Keratinocyte (primary cell): ENCODE results near the gene SURF6. TPM values are rescaled to one million over a fixed set of nuclear protein-coding genes. Genes with fewer than 3 reads are reported as not detected.

ENCODE experiments used
- DNase-seq: peaks from one replicate; pipeline ENCODE4 v3.0.0-alpha.2; 2011; ENCODE audit warnings: low read depth, missing footprints, low spot score
- FAIRE-seq: peaks from 2 replicates; lab custom pipeline; 2011; peaks lifted over from hg19 to GRCh38; lab: Jason Lieb, UNC
- H2AFZ ChIP-seq: 2 replicates; pipeline ENCODE4 v1.6.0; 2012; ENCODE audit warnings: low read length, control low read depth, inconsistent platforms; ENCODE audit not compliant: control insufficient read depth
- H3K27ac ChIP-seq: 2 replicates; pipeline ENCODE4 v1.5.1; 2011; ENCODE audit warnings: low read length; ENCODE audit not compliant: control insufficient read depth, insufficient read depth
- H3K27me3 ChIP-seq: 3 replicates; pipeline ENCODE4 v1.6.0; 2011; ENCODE audit warnings: low read length; ENCODE audit not compliant: control insufficient read depth, insufficient read depth; ENCODE audit errors: extremely low read depth
- H3K36me3 ChIP-seq, 2 experiments: 2 replicates in 1 of 2; 3 replicates in 1 of 2; pipeline ENCODE4 v1.5.1; 2011; ENCODE audit warnings: low read length in 2 of 2, mild to moderate bottlenecking in 1 of 2; ENCODE audit not compliant: control insufficient read depth in 2 of 2, insufficient read depth in 2 of 2; ENCODE audit errors: extremely low read depth in 1 of 2
- H3K4me1 ChIP-seq: 3 replicates; pipeline ENCODE4 v1.5.1; 2011; ENCODE audit warnings: low read length; ENCODE audit not compliant: control insufficient read depth, insufficient read depth; ENCODE audit errors: extremely low read depth
- H3K4me2 ChIP-seq: 3 replicates; pipeline ENCODE4 v1.6.0; 2011; ENCODE audit warnings: low read depth, low read length; ENCODE audit not compliant: control insufficient read depth, insufficient read depth; ENCODE audit errors: extremely low read depth
- H3K4me3 ChIP-seq, 3 experiments: fragments of 200-600 bp in 1 of 3; sonication (generic) in 1 of 3; 2 replicates in 2 of 3; 3 replicates in 1 of 3; pipeline ENCODE4 v1.5.1; 2011 to 2016; ENCODE audit warnings: low read length in 3 of 3, mild to moderate bottlenecking in 3 of 3, control low read depth in 2 of 3, inconsistent platforms in 1 of 3, low read depth in 1 of 3, mixed read lengths in 1 of 3, mixed run types in 1 of 3, moderate library complexity in 1 of 3; ENCODE audit not compliant: control insufficient read depth in 2 of 3, insufficient read depth in 2 of 3; ENCODE audit errors: extremely low read depth in 1 of 3
- H3K79me2 ChIP-seq: 2 replicates; pipeline ENCODE4 v1.6.0; 2012; ENCODE audit warnings: low read length; ENCODE audit not compliant: control insufficient read depth, insufficient read depth
- H3K9ac ChIP-seq: 3 replicates; pipeline ENCODE4 v1.6.0; 2011; ENCODE audit warnings: low read length; ENCODE audit not compliant: control insufficient read depth, insufficient read depth; ENCODE audit errors: extremely low read depth
- H3K9me1 ChIP-seq: 3 replicates; pipeline ENCODE4 v1.6.0; 2011; ENCODE audit warnings: low read length; ENCODE audit not compliant: control insufficient read depth, insufficient read depth; ENCODE audit errors: extremely low read depth
- H3K9me3 ChIP-seq: 2 replicates; pipeline ENCODE4 v1.5.1; 2012; ENCODE audit warnings: low read depth, low read length; ENCODE audit not compliant: control insufficient read depth
- H4K20me1 ChIP-seq: 3 replicates; pipeline ENCODE4 v1.6.0; 2011; ENCODE audit warnings: low read length; ENCODE audit not compliant: control insufficient read depth, insufficient read depth; ENCODE audit errors: extremely low read depth
- EZH2 ChIP-seq: IDR thresholded peaks from one replicate; pipeline ENCODE4 v1.6.1; 2012; ENCODE audit warnings: inconsistent platforms, mild to moderate bottlenecking, low read length, moderate library complexity
- dilution Hi-C: fragments of 300-500 bp; cut with MboI; formaldehyde crosslinking; loops from one replicate; pipeline ENCODE4 v1.7.0; 2020; ENCODE audit warnings: low sequenced_read_pairs; ENCODE audit not compliant: extremely low pct_ligation_motif_present
- polyA plus RNA-seq, 5 experiments: library from polyadenylated mRNA; depleted of rRNA in 3 of 5; stranded (reverse) in 3 of 5; stranded (forward) in 1 of 5; unstranded in 1 of 5; fragments of >200 nt; gene quantifications; 1 replicate in 1 of 5; 2 replicates in 3 of 5; 3 replicates in 1 of 5; pipeline versions ENCODE4 v1.2.1 to v1.2.3, GENCODE V29; 2011 to 2012; ENCODE audit warnings: missing spikeins in 2 of 5, low read depth in 1 of 5, low replicate concordance in 1 of 5
- TF ChIP-seq, protein P1 (sequence below), 3 experiments: IDR thresholded peaks in 1 of 3; conservative IDR thresholded peaks in 1 of 3; optimal IDR thresholded peaks in 1 of 3; 2 replicates in 2 of 3; 3 replicates in 1 of 3; pipeline versions ENCODE3 to v1.5.1; 2011; ENCODE audit warnings: low read length in 3 of 3, mild to moderate bottlenecking in 3 of 3, moderate library complexity in 2 of 3, control low read depth in 1 of 3, inconsistent platforms in 1 of 3; ENCODE audit not compliant: insufficient read depth in 2 of 3; ENCODE audit errors: extremely low read depth in 1 of 3

SURF6 gene
- polyA plus RNA-seq, 1 donor (not counting 4 experiments of a cell fraction or from before 2014, with no cell fraction given) = 13.0 TPM

DNA sequence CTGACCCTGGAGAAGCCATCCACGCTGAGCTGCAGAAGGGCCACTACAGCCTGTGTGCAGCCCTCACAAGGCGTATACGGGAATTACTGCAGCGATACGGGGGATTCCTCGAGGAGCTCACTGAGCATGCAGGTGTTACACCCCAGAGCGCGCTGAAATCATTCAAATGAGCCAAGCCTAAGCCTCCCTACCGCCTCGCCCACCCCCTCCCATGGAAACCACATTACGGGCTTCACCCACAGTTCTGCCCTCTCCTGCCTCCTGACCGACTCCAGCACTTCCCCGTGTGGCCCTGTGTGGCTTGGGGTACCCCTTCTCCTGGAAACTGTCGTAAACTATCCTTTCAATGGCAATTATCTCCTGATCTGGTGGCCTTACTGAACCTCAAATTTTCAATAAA lies 13.3 kb downstream of the SURF6 start:
- Histone ChIP-seq H3K4me2 (no peak overlapping the region), H3K36me3 (no peaks in the 10 kb centered on the region), H3K79me2 (no peaks in the 10 kb centered on the region), H3K9ac (no peak overlapping the region), H3K27me3 (peaks cover 8% of the 10 kb centered on the region), H3K4me1 (no peaks in the 10 kb centered on the region), H3K9me3 (no peaks in the 10 kb centered on the region), H4K20me1 (no peaks in the 10 kb centered on the region), H3K4me3 (no peak overlapping the region), H3K27ac (no peak overlapping the region), H3K9me1 (no peaks in the 10 kb centered on the region), H2AFZ (no peak overlapping the region)
- DNase-seq (no peak), FAIRE-seq (no peak)
- no peak for TF ChIP-seq EZH2
- TF ChIP-seq, protein P1, sequence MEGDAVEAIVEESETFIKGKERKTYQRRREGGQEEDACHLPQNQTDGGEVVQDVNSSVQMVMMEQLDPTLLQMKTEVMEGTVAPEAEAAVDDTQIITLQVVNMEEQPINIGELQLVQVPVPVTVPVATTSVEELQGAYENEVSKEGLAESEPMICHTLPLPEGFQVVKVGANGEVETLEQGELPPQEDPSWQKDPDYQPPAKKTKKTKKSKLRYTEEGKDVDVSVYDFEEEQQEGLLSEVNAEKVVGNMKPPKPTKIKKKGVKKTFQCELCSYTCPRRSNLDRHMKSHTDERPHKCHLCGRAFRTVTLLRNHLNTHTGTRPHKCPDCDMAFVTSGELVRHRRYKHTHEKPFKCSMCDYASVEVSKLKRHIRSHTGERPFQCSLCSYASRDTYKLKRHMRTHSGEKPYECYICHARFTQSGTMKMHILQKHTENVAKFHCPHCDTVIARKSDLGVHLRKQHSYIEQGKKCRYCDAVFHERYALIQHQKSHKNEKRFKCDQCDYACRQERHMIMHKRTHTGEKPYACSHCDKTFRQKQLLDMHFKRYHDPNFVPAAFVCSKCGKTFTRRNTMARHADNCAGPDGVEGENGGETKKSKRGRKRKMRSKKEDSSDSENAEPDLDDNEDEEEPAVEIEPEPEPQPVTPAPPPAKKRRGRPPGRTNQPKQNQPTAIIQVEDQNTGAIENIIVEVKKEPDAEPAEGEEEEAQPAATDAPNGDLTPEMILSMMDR (optimal IDR thresholded peaks at IDR 0.05 in 1 of 3, IDR thresholded peaks at IDR 0.05 in 1 of 3, conservative IDR thresholded peaks at IDR 0.05 in 1 of 3; ENCODE audit: extremely low read depth in 1 of 3, insufficient read depth in 2 of 3, low read length in 3 of 3) = no peak
- dilution Hi-C loops = no loop called here

DNA sequence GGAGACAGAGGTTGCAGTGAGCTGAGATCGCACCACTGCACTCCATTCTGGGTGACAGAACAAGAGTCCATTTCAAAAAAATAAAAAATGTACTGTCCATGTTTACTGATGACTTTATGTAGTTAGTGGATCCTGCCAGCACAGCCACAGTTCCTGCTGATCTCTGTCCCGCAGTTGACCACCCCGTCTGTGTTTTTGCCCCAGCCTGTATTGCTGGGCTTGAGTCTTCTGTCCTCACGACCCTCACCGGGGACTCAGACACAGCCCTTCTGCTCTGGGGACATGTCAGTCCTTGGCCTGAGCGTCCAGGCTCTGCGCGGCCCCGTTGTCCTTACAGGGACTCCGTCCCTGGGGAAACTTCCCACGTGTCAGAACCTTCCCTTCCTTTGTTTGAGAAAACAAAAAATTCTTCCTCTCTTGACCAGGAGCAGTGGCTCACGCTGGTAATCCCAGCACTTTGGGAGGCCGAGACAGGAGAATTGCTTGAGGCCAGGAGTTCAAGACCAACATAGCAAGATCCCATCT lies 14.5 kb downstream of the SURF6 start:
- TF ChIP-seq, protein P1 (optimal IDR thresholded peaks at IDR 0.05 in 1 of 3, IDR thresholded peaks at IDR 0.05 in 1 of 3, conservative IDR thresholded peaks at IDR 0.05 in 1 of 3; ENCODE audit: extremely low read depth in 1 of 3, insufficient read depth in 2 of 3, low read length in 3 of 3) = no peak
- no peak for TF ChIP-seq EZH2
- Histone ChIP-seq H4K20me1 (no peaks in the 10 kb centered on the region), H3K4me2 (no peak overlapping the region), H3K9ac (no peak overlapping the region), H3K27me3 (peaks cover 8% of the 10 kb centered on the region), H3K27ac (no peak overlapping the region), H3K9me1 (no peaks in the 10 kb centered on the region), H3K9me3 (no peaks in the 10 kb centered on the region), H3K4me1 (no peaks in the 10 kb centered on the region), H3K79me2 (no peaks in the 10 kb centered on the region), H2AFZ (no peak overlapping the region), H3K36me3 (no peaks in the 10 kb centered on the region), H3K4me3 (no peak overlapping the region)
- dilution Hi-C loops = no loop called here
- DNase-seq = no peak
- FAIRE-seq = no peak
